ENCODE measurements around the gene CROCC.
"Not testable (repeated sequence)": the region's sequence is repeated elsewhere in the genome, so short reads cannot be mapped to it uniquely, and the experiment has no call there.

Gene CROCC

DNA sequence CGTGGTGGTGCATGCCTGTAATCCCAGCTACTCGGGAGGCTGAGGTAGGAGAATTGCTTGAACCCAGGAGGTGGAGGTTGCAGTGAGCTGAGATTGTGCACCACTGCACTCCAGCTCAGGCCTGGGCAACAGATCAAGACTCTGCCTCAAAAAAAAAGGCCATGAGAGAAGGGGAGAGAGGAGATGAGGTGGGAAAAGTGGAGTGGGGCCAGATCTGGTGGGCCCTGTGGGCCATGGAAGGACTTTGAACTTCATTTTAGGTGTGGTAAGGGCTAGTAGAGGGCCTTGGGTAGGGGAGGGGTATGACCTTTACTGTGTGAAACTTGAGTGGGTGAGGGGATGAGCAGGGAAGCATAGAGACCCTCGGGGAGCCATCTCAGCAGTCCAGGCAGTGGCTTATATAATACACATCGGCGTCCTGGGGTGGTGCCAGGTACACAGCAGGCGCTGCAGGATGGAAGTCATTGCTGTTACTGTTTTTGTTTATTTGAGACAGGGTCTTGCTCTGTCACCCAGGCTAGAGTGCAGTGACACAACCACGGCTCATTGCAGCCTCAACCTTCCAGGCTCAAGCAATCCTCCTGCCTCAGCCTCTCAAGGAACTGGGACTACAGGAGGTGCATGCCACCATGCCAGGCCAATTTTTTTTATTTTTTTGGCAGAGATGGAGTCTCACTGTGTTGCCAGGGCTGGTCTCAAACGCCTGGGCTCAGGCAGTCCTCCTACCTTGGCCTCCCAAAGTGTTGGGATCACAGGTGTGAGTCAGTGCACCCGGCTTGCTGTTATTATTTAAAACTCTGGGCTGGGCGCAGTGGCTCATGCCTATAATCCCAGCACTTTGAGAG is 5.5 kb upstream of the CROCC start:
- not testable (repeated sequence) for DNase-seq

DNA sequence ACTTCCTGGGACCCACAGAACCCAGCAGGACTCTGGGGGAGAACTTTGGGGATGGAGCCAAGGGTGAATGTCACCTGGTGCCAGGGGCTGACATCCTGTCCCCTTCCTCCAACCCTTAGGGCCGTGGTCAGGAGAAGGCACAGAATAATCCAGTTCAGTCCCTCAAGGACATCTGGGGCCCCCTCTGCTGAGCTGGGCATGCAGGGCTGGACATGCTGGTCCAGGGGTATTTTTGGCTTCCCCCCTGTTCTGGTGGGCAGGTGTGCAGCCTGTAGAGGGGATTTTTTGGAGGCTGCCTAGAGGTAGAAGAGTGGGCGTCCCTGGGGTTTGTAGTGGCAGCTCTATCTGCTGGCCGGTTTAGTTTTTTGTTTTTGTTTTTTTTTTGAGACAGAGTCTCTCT is 3.4 kb upstream of the CROCC start:
- DNase-seq = no peak

GRCh38 chr1:16918936-16919665 is 2.6 kb upstream of the CROCC start:
- DNase-seq = not testable (repeated sequence)

GRCh38 chr1:16920951-16921350 is 780 bp upstream of the CROCC start:
- DNase-seq = no peak

DNA sequence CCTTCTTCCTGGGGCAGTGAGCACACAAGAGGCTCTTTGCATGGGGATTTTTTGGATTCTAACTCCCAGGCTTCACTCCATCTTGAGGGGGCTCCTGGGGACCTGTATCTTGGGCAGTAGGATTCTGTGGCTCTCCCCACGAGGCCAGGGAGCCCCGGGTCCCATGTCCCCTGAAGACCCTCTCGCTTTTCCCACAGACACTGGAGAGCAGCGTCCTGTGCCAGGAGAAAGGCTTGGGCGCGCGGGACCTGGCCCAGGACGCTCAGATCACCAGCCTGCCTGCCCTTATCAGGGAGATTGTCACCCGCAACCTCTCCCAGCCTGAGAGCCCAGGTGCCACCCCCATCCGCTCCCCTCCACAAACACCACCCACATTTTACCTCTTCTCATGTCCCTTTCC is 735 bp downstream of the CROCC start:
- no peak for DNase-seq

DNA sequence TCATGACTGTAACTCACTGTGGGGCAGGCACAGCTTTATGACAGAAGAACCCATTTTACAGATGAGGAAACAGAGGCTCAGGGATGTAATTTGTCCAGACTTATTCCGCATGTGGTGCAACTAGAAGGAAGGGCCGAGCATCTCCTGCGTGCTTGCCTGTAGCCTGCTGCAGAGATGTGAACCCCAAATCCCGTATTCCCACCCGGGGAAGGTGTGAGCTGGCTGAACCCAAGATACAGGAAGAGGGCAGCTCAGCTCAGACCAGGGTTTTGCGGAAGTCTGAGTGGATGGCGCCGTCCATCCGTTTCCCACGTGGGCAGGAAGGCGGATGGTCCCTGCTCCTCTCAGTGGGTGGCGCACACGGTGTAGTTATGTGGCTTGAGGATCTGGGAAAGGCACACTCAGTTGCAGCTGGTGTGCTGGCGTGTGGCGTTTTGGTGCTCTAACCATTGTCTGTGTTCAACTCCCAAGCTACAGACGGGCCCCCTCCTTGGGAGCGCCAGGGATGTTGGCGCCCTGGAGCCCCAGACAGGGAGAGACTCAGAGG is 1.2 kb downstream of the CROCC start:
- DNase-seq = no peak

DNA sequence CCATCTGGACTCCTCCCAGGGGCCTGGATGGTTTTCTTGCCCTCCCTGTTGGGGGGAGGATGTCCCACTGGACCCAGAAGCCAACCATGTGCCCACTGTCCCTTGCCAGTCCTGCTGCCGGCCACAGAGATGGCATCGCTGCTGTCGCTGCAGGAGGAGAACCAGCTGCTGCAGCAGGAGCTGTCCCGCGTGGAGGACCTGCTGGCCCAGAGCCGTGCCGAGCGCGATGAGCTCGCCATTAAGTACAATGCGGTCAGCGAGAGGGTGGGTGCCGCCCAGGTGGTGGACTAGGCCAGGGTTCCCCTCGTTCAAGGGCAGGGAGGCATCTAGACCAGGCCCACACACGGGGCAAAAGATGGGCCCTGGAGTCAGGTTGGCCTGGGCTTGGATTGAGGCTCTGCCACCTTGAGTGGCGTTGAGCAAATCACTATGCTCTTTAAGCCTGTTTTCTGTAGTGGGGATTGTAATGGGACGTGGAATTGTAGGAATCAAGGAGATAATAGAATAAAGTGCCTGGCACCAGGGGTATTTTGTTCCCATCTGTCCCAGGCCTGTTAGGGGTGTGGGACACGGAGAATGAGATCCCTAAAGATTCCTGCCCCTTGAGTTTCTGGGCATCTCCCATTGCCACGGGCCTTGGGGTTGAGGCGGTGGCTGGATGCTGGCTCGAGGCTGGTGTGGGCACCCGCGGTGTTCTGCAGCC is 2.6 kb downstream of the CROCC start:
- no peak for DNase-seq

GRCh38 chr1:16924919-16925477 is 3.3 kb downstream of the CROCC start:
- no peak for DNase-seq

DNA sequence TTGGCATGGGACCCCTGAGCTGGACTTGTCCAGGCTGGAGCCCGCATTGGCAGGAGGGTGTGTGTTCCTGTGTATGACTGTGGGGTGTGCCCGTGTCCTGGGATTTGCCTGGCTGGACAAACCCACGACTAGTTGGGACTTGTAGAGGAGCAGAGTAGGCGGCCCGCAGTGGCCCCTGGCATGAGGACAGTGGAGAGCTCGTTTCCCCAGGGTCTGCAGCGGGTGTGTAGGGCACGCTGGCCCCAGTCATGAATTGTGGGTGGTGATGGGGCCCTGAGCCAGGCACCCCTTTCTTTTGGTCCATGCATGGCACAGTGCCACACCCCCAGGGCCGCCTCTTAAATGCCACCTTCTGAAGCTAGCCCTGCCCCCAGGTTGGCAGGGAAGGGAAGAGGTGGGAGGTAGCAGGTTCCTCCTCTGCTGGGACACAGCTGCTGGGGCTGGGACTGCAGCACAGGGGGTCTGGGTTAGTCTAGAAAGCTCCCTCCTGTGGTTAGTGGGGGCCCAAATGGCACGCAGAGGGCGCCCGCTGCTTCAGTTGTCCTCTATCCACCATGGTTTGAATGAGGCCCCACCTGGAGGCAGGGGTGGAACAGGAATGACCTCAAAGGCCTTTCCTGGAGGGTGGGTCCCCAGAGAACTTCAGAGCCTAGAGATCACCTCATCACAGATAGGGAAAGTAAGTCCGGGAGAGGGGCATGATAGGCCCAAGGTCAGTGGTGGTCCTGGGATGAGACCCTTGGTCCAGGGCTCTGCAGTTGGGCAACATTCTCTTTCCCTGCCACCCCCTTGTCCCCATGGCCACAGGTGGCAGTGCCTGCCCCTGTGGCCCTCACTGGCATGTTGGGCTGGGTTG is 4.1 kb downstream of the CROCC start:
- peak; percentile 11 for DNase-seq

DNA sequence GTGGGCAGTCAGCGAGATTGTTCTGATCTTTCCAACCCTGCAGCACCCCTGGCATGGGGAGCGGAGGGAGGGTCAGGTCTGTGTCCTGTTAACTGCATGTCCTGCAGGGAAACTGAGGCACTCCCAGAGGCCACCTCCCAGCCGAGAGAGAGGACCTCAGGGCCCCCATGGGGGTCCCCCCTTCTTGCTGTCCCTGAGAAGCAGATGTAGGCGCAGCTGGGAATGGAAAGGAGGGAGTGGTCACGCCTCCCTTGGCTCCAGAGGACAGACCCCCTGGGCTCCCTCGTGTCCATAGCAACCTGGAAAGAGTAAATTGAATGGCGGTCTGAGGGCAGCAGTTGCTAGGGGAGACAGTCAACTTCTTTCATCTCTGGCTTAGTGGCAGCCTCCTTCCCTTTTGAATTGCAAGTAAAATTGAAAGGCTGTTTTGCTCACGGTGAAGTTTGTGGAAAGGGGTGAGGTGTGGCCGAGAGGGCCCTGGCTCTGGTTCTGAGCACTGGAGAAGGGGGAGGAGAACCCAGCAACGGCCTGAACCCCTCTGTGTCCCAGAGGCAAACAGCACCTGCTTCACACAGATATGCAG is 4.9 kb downstream of the CROCC start:
- peak; percentile 97 for DNase-seq

DNA sequence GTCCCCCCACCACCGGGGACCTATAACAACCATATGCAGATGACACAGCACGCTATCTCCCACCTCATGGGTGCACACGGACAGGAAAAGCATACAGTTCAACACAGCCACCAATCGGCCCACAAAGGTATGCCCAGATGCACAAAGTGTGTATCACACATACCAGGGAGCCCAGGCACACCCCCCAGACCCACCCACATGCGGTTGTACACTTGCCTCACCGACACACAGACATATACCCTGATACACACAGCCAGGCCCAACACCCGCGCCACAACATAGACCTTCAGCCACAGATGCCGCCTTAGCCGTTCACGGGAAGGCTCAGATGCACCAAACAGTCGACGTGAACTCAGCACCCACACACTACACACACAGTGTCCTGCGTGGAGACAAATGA is 5.5 kb downstream of the CROCC start:
- DNase-seq = no peak

GRCh38 chr1:16927711-16928485 is 6.2 kb downstream of the CROCC start:
- DNase-seq = no peak

GRCh38 chr1:16929146-16930041 is 7.7 kb downstream of the CROCC start:
- DNase-seq = peak; percentile 92

GRCh38 chr1:16931206-16931934 is 9.6 kb downstream of the CROCC start:
- DNase-seq = not testable (repeated sequence)

DNA sequence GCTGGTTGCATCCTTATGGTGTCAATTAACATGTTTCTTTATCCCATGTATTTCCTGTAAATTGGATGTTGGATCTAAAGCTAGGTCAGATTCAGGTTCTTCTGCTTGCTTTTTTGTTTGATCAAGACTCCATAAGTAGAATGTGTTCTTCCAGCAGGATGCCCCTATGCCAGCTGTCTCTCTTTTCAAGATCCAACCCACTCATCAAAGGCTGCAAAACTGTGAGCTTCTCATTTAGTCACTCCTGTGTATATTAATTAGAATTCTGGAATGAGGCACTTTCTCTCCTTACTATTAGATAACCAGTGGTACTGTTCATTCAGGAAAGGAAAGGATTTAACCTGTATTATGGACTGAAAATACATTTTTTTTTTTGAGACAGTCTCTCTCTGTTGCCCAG is 12.2 kb downstream of the CROCC start:
- not testable (repeated sequence) for DNase-seq

GRCh38 chr1:16936580-16936979 is 14.8 kb downstream of the CROCC start:
- not testable (repeated sequence) for DNase-seq

GRCh38 chr1:16938351-16939321 is 16.9 kb downstream of the CROCC start:
- no peak for DNase-seq
